ENCODE results near the gene AUTS2.

The AUTS2 gene

GRCh38 chr7:70701477-70701876, 1103.2 kb downstream of the AUTS2 start:
- Mint-ChIP-seq H3K36me3 (no peaks in the 10 kb centered on the region), H3K4me3 (no peak overlapping the region), H3K27me3 (peaks cover 0 to under 1% of the 10 kb centered on the region in 2 donors), H3K27ac (no peak overlapping the region), H3K9me3 (no peaks in the 10 kb centered on the region), H3K4me1 (no peaks in the 10 kb centered on the region)
- DNase-seq (no peak), ATAC-seq (replicated peaks) (no peak)

- no peaks in the 10 kb centered on the region for H3K36me3 Mint-ChIP-seq
- no peak overlapping the region for H3K4me3 Mint-ChIP-seq
- H3K9me3 Mint-ChIP-seq = no peaks in the 10 kb centered on the region
- ATAC-seq (replicated peaks) = no peak
- H3K27me3 Mint-ChIP-seq = no peaks in the 10 kb centered on the region
- no peak overlapping the region for H3K27ac Mint-ChIP-seq
- no peak for DNase-seq
- H3K4me1 Mint-ChIP-seq = no peaks in the 10 kb centered on the region
Measured at GRCh38 chr7:70701991-70702390, 1103.7 kb downstream of the AUTS2 start.

GRCh38 chr7:70703785-70704184, 1105.5 kb downstream of the AUTS2 start:
- Mint-ChIP-seq H3K9me3 (no peaks in the 10 kb centered on the region), H3K27ac (no peak overlapping the region), H3K4me1 (peaks cover 0 to 4% of the 10 kb centered on the region in 2 donors), H3K27me3 (no peaks in the 10 kb centered on the region), H3K36me3 (no peaks in the 10 kb centered on the region), H3K4me3 (no peak overlapping the region)
- DNase-seq (no peak), ATAC-seq (replicated peaks) (no peak)

- ATAC-seq (replicated peaks) (no peak), DNase-seq (no peak)
- Mint-ChIP-seq H3K36me3 (no peaks in the 10 kb centered on the region), H3K27me3 (no peaks in the 10 kb centered on the region), H3K27ac (no peak overlapping the region), H3K9me3 (no peaks in the 10 kb centered on the region), H3K4me3 (no peak overlapping the region), H3K4me1 (peaks cover 0 to 4% of the 10 kb centered on the region in 2 donors)
Measured at GRCh38 chr7:70704831-70705346, 1106.6 kb downstream of the AUTS2 start.

- no peak for DNase-seq
- Mint-ChIP-seq H3K36me3 (no peaks in the 10 kb centered on the region), H3K9me3 (no peaks in the 10 kb centered on the region), H3K4me3 (no peak overlapping the region), H3K4me1 (peaks cover 0 to 4% of the 10 kb centered on the region in 2 donors), H3K27ac (no peak overlapping the region), H3K27me3 (no peaks in the 10 kb centered on the region)
- no peak for ATAC-seq (replicated peaks)
Measured at GRCh38 chr7:70706204-70706603, 1107.9 kb downstream of the AUTS2 start.

GRCh38 chr7:70706698-70707097, 1108.4 kb downstream of the AUTS2 start:
- no peak overlapping the region for H3K27ac Mint-ChIP-seq
- no peaks in the 10 kb centered on the region for H3K27me3 Mint-ChIP-seq
- H3K36me3 Mint-ChIP-seq = no peaks in the 10 kb centered on the region
- peaks cover 0 to 4% of the 10 kb centered on the region in 2 donors for H3K4me1 Mint-ChIP-seq
- H3K9me3 Mint-ChIP-seq = no peaks in the 10 kb centered on the region
- DNase-seq (no peak), ATAC-seq (replicated peaks) (no peak)
- H3K4me3 Mint-ChIP-seq = no peak overlapping the region

GRCh38 chr7:70707823-70708243, 1109.6 kb downstream of the AUTS2 start:
- Mint-ChIP-seq H3K4me3 (no peak overlapping the region), H3K36me3 (no peaks in the 10 kb centered on the region), H3K27ac (no peak overlapping the region), H3K4me1 (peaks cover 0 to 4% of the 10 kb centered on the region in 2 donors), H3K9me3 (no peaks in the 10 kb centered on the region), H3K27me3 (no peaks in the 10 kb centered on the region)
- ATAC-seq (replicated peaks) (no peak), DNase-seq (no peak)

- no peak overlapping the region for H3K27ac Mint-ChIP-seq
- peaks cover 0 to 4% of the 10 kb centered on the region in 2 donors for H3K4me1 Mint-ChIP-seq
- H3K36me3 Mint-ChIP-seq = peaks cover 6 to 7% of the 10 kb centered on the region in 2 donors
- ATAC-seq (replicated peaks) (no peak), DNase-seq (no peak)
- H3K9me3 Mint-ChIP-seq = peaks cover 0 to 6% of the 10 kb centered on the region in 2 donors
- H3K4me3 Mint-ChIP-seq = no peak overlapping the region
- H3K27me3 Mint-ChIP-seq = no peaks in the 10 kb centered on the region
Measured at GRCh38 chr7:70710011-70710480, 1111.8 kb downstream of the AUTS2 start.

- Mint-ChIP-seq H3K27ac (no peak overlapping the region), H3K27me3 (no peaks in the 10 kb centered on the region), H3K4me1 (peaks cover 0 to 4% of the 10 kb centered on the region in 2 donors), H3K4me3 (no peak overlapping the region), H3K36me3 (peaks cover 6 to 7% of the 10 kb centered on the region in 2 donors), H3K9me3 (peaks cover 0 to 6% of the 10 kb centered on the region in 2 donors)
- DNase-seq (no peak), ATAC-seq (replicated peaks) (no peak)
Measured at GRCh38 chr7:70710651-70711050, 1112.4 kb downstream of the AUTS2 start.

GRCh38 chr7:70711452-70711851, 1113.2 kb downstream of the AUTS2 start:
- Mint-ChIP-seq H3K36me3 (peaks cover 6 to 7% of the 10 kb centered on the region in 2 donors), H3K27ac (no peak overlapping the region), H3K27me3 (no peaks in the 10 kb centered on the region), H3K4me1 (peaks cover 1 to 4% of the 10 kb centered on the region in 2 donors), H3K4me3 (no peak overlapping the region), H3K9me3 (peaks cover 0 to 6% of the 10 kb centered on the region in 2 donors)
- DNase-seq = no peak
- no peak for ATAC-seq (replicated peaks)

GRCh38 chr7:70712942-70713341, 1114.7 kb downstream of the AUTS2 start:
- peaks cover 0 to 6% of the 10 kb centered on the region in 2 donors for H3K9me3 Mint-ChIP-seq
- H3K27ac Mint-ChIP-seq = no peak overlapping the region
- DNase-seq = no peak
- H3K4me1 Mint-ChIP-seq = peaks cover 5 to 8% of the 10 kb centered on the region in 2 donors
- H3K4me3 Mint-ChIP-seq = no peak overlapping the region
- peaks cover 6 to 7% of the 10 kb centered on the region in 2 donors for H3K36me3 Mint-ChIP-seq
- H3K27me3 Mint-ChIP-seq = no peaks in the 10 kb centered on the region
- no peak for ATAC-seq (replicated peaks)

GRCh38 chr7:70714506-70715038, 1116.3 kb downstream of the AUTS2 start:
- no peaks in the 10 kb centered on the region for H3K27me3 Mint-ChIP-seq
- H3K4me3 Mint-ChIP-seq = no peak overlapping the region
- no peak for DNase-seq
- peaks cover 0 to 6% of the 10 kb centered on the region in 2 donors for H3K9me3 Mint-ChIP-seq
- H3K4me1 Mint-ChIP-seq = peaks cover 7 to 14% of the 10 kb centered on the region in 2 donors
- H3K27ac Mint-ChIP-seq = no peak overlapping the region
- ATAC-seq (replicated peaks) = no peak
- H3K36me3 Mint-ChIP-seq = peaks cover 6 to 7% of the 10 kb centered on the region in 2 donors

- Mint-ChIP-seq H3K27me3 (no peaks in the 10 kb centered on the region), H3K9me3 (peaks cover 0 to 6% of the 10 kb centered on the region in 2 donors), H3K4me3 (no peak overlapping the region), H3K4me1 (peaks cover 14 to 25% of the 10 kb centered on the region in 2 donors), H3K36me3 (peaks cover 6 to 10% of the 10 kb centered on the region in 2 donors), H3K27ac (peak overlapping the region; percentile 38)
- ATAC-seq (replicated peaks) (no peak), DNase-seq (no peak)
Measured at GRCh38 chr7:70717553-70718329, 1119.5 kb downstream of the AUTS2 start.

GRCh38 chr7:70719125-70719524, 1120.8 kb downstream of the AUTS2 start:
- H3K4me3 Mint-ChIP-seq = no peak overlapping the region
- peaks cover 14 to 25% of the 10 kb centered on the region in 2 donors for H3K4me1 Mint-ChIP-seq
- no peak for DNase-seq
- H3K27ac Mint-ChIP-seq = no peak overlapping the region
- no peaks in the 10 kb centered on the region for H3K27me3 Mint-ChIP-seq
- peaks cover 0 to 6% of the 10 kb centered on the region in 2 donors for H3K9me3 Mint-ChIP-seq
- peaks cover 6 to 10% of the 10 kb centered on the region in 2 donors for H3K36me3 Mint-ChIP-seq
- ATAC-seq (replicated peaks) = no peak
